ENCODE results near the gene ZNF382. TPM values are rescaled to one million over a fixed set of nuclear protein-coding genes. Genes with fewer than 3 reads are reported as not detected.

ZNF382 gene
- polyA plus RNA-seq, 1 of the 3 experiments (the other 2 are of a cell fraction): 2.3 TPM

- TF ChIP-seq, protein P1, sequence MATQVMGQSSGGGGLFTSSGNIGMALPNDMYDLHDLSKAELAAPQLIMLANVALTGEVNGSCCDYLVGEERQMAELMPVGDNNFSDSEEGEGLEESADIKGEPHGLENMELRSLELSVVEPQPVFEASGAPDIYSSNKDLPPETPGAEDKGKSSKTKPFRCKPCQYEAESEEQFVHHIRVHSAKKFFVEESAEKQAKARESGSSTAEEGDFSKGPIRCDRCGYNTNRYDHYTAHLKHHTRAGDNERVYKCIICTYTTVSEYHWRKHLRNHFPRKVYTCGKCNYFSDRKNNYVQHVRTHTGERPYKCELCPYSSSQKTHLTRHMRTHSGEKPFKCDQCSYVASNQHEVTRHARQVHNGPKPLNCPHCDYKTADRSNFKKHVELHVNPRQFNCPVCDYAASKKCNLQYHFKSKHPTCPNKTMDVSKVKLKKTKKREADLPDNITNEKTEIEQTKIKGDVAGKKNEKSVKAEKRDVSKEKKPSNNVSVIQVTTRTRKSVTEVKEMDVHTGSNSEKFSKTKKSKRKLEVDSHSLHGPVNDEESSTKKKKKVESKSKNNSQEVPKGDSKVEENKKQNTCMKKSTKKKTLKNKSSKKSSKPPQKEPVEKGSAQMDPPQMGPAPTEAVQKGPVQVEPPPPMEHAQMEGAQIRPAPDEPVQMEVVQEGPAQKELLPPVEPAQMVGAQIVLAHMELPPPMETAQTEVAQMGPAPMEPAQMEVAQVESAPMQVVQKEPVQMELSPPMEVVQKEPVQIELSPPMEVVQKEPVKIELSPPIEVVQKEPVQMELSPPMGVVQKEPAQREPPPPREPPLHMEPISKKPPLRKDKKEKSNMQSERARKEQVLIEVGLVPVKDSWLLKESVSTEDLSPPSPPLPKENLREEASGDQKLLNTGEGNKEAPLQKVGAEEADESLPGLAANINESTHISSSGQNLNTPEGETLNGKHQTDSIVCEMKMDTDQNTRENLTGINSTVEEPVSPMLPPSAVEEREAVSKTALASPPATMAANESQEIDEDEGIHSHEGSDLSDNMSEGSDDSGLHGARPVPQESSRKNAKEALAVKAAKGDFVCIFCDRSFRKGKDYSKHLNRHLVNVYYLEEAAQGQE (IDR thresholded peaks at IDR 0.05; ENCODE audit: low read depth, low read length): no peak
- TF ChIP-seq FOXM1 (IDR thresholded peaks at IDR 0.05; ENCODE audit: low read depth) (no peak), ELF1 (IDR thresholded peaks at IDR 0.05) (no peak), JUND (IDR thresholded peaks at IDR 0.05) (no peak)
Observed at GRCh38 chr19:36646746-36647145, 41.6 kb downstream of the ZNF382 start (continued).

- H3K9ac ChIP-seq: no peak overlapping the region
- no peaks in the 10 kb centered on the region for H3K27me3 ChIP-seq (ENCODE audit: insufficient read depth)
- ChIA-PET POLR2A (no interaction called here), CTCF (no interaction called here)
- H3K4me3 ChIP-seq (ENCODE audit: low read depth in 2 of 2, low read length in 1 of 2): no peak overlapping the region
- no peak overlapping the region for H2AFZ ChIP-seq (ENCODE audit: low read depth)
- peaks cover 54 to 88% of the 10 kb centered on the region in 2 experiments for H3K36me3 ChIP-seq (replicated peaks in 1 of 2; ENCODE audit: control insufficient read depth in 1 of 2, insufficient read depth in 2 of 2, low read length in 1 of 2)
- 97% methylated on average over 1 of the region's 1 CpG for WGBS (ENCODE audit: low lambda C conversion rate)
- no peaks in the 10 kb centered on the region for H3K4me1 ChIP-seq (ENCODE audit: control insufficient read depth in 1 of 2, insufficient read depth in 2 of 2, low read depth in 1 of 2, low read length in 1 of 2)
- no peaks in the 10 kb centered on the region for H4K20me1 ChIP-seq (ENCODE audit: insufficient read depth)
- no peak overlapping the region for H3K4me2 ChIP-seq
- no peaks in the 10 kb centered on the region for H3K79me2 ChIP-seq (ENCODE audit: insufficient read depth)
- no peak overlapping the region for H3K27ac ChIP-seq (ENCODE audit: low read depth in 2 of 2, low read length in 1 of 2)
- H3K9me2 ChIP-seq: no peaks in the 10 kb centered on the region
- DNase-seq: no peak
- no peaks in the 10 kb centered on the region for H3F3A ChIP-seq (replicated peaks; ENCODE audit: insufficient read depth)
- peaks cover 34% of the 10 kb centered on the region for H3K9me3 ChIP-seq
- TF ChIP-seq MXI1 (IDR thresholded peaks at IDR 0.05; ENCODE audit: low read depth, low read length) (no peak), TAF1 (IDR thresholded peaks at IDR 0.05; ENCODE audit: borderline replicate concordance, low read depth, low read length) (no peak), RXRA (IDR thresholded peaks at IDR 0.05; ENCODE audit: borderline replicate concordance, low read depth) (no peak), SMC3 (IDR thresholded peaks at IDR 0.05; ENCODE audit: low read depth, low read length) (no peak), RFX5 (IDR thresholded peaks at IDR 0.05; ENCODE audit: low read length) (no peak), NFIC (IDR thresholded peaks at IDR 0.05; ENCODE audit: borderline replicate concordance) (no peak), FOXJ3 (CRISPR knock-in tag; IDR thresholded peaks at IDR 0.05) (no peak), POLR2AphosphoS5 (IDR thresholded peaks at IDR 0.05; ENCODE audit: low read depth, low read length) (no peak), RCOR1 (IDR thresholded peaks at IDR 0.05; ENCODE audit: low read length) (no peak), NRF1 (IDR thresholded peaks at IDR 0.05; ENCODE audit: low read depth, low read length) (no peak), USF2 (IDR thresholded peaks at IDR 0.05; ENCODE audit: borderline replicate concordance, low read depth, low read length) (no peak), GATA2 (CRISPR knock-in tag; IDR thresholded peaks at IDR 0.05) (no peak), FOXM1 (IDR thresholded peaks at IDR 0.05; ENCODE audit: low read depth) (no peak), ZBTB33 (IDR thresholded peaks at IDR 0.05; ENCODE audit: borderline replicate concordance, low read depth) (no peak), MEF2A (IDR thresholded peaks at IDR 0.05; ENCODE audit: borderline replicate concordance, low read depth) (no peak), JUND (IDR thresholded peaks at IDR 0.05) (no peak), EP300 (IDR thresholded peaks at IDR 0.05; ENCODE audit: borderline replicate concordance in 1 of 2, low read depth in 1 of 2, low read length in 1 of 2) (no peak), PBX3 (IDR thresholded peaks at IDR 0.05) (no peak)
- TF ChIP-seq, protein P1 (IDR thresholded peaks at IDR 0.05; ENCODE audit: low read depth, low read length): no peak
Observed at GRCh38 chr19:36652958-36653357, 47.8 kb downstream of the ZNF382 start.
